Measurements from ENCODE around the gene WDTC1.

- TF ChIP-seq CTCF (conservative IDR thresholded peaks at IDR 0.05; ENCODE audit: low read depth, low read length) (no peak), EZH2 (IDR thresholded peaks at IDR 0.05; ENCODE audit: low read length, unreplicated experiment) (no peak)
Observed at GRCh38 chr1:27257155-27257554, 22.7 kb downstream of the WDTC1 start.
